NCI-H1694 (cell line): ENCODE measurements around the gene MAB21L1.

Experiments used
- DNase-seq: peaks from one replicate; lab custom pipeline; 2025; lab: John Stamatoyannopoulos, UW

MAB21L1 gene

GRCh38 chr13:35479706-35480105 is 3.2 kb upstream of the MAB21L1 start:
- DNase-seq, result no peak

GRCh38 chr13:35479038-35479492 is 2.6 kb upstream of the MAB21L1 start:
- DNase-seq, result no peak

GRCh38 chr13:35478271-35479037 is 2.0 kb upstream of the MAB21L1 start:
- no peak for DNase-seq

- no peak for DNase-seq
These were observed 977 bp upstream of the MAB21L1 start for GRCh38 chr13:35477386-35477946.

- DNase-seq, result no peak
These were observed 1.1 kb downstream of the MAB21L1 start for GRCh38 chr13:35475212-35475959.

GRCh38 chr13:35474496-35475211 is 1.8 kb downstream of the MAB21L1 start:
- no peak for DNase-seq

- DNase-seq, result no peak
These were observed 2.7 kb downstream of the MAB21L1 start for GRCh38 chr13:35473802-35474201.

- no peak for DNase-seq
These were observed 3.2 kb downstream of the MAB21L1 start for GRCh38 chr13:35473206-35473775.

- no peak for DNase-seq
These were observed 4.1 kb downstream of the MAB21L1 start for GRCh38 chr13:35472323-35472881.

GRCh38 chr13:35471706-35472322 is 4.7 kb downstream of the MAB21L1 start:
- DNase-seq, result no peak

- no peak for DNase-seq
These were observed 5.5 kb downstream of the MAB21L1 start for GRCh38 chr13:35470671-35471661.

GRCh38 chr13:35469806-35470525 is 6.5 kb downstream of the MAB21L1 start:
- DNase-seq, result no peak

- no peak for DNase-seq
These were observed 8.3 kb downstream of the MAB21L1 start for GRCh38 chr13:35468195-35468594.

- DNase-seq, result no peak
These were observed 11.1 kb downstream of the MAB21L1 start for GRCh38 chr13:35465371-35465770.

- no peak for DNase-seq
These were observed 16.4 kb downstream of the MAB21L1 start for GRCh38 chr13:35460061-35460460.

GRCh38 chr13:35457258-35457657 is 19.2 kb downstream of the MAB21L1 start:
- DNase-seq, result no peak

- DNase-seq, result no peak
These were observed 21.5 kb downstream of the MAB21L1 start for GRCh38 chr13:35455022-35455421.

- DNase-seq, result no peak
These were observed 26.7 kb downstream of the MAB21L1 start for GRCh38 chr13:35449821-35450220.

- DNase-seq, result no peak
These were observed 28.0 kb downstream of the MAB21L1 start for GRCh38 chr13:35448465-35448864.
